Fibroblast of lung (primary cell): Measurements from ENCODE around the gene ATP13A5. TPM values are rescaled to one million over a fixed set of nuclear protein-coding genes. Genes with fewer than 3 reads are reported as not detected.

Experiments
- DNase-seq, 2 donors: peaks; one replicate each; pipeline versions ENCODE4 v3.0.0 to v3.0.0-alpha.2; 2010; ENCODE audit warnings: low read depth in 2 of 2
- H2AFZ ChIP-seq: 2 replicates; pipeline ENCODE4 v1.5.1; 2012; ENCODE audit warnings: low read length, control low read depth, inconsistent platforms
- H3K27ac ChIP-seq: 2 replicates; pipeline ENCODE4 v1.5.1; 2011; ENCODE audit warnings: low read length, control low read depth; ENCODE audit not compliant: insufficient read depth
- H3K27me3 ChIP-seq: 2 replicates; pipeline ENCODE4 v1.5.1; 2011; ENCODE audit warnings: mild to moderate bottlenecking, low read length; ENCODE audit not compliant: control insufficient read depth, insufficient read depth
- H3K36me3 ChIP-seq: 2 replicates; pipeline ENCODE4 v1.5.1; 2011; ENCODE audit warnings: low read length; ENCODE audit not compliant: control insufficient read depth, insufficient read depth
- H3K4me1 ChIP-seq: 2 replicates; pipeline ENCODE4 v1.5.1; 2011; ENCODE audit warnings: low read length; ENCODE audit not compliant: control insufficient read depth, insufficient read depth; ENCODE audit errors: extremely low read depth
- H3K4me2 ChIP-seq: 2 replicates; pipeline ENCODE4 v1.5.1; 2011; ENCODE audit warnings: low read length, control low read depth; ENCODE audit not compliant: insufficient read depth; ENCODE audit errors: extremely low read depth
- H3K4me3 ChIP-seq, 4 experiments: fragments of 200-600 bp in 1 of 4; sonication (generic) in 1 of 4; replicated peaks in 1 of 4; 2 replicates each; pipeline ENCODE4 v1.5.1; 2011 to 2016; ENCODE audit warnings: low read length in 4 of 4, low read depth in 3 of 4, mild to moderate bottlenecking in 3 of 4, control low read depth in 2 of 4, inconsistent platforms in 1 of 4, mixed read lengths in 1 of 4; ENCODE audit not compliant: insufficient read depth in 1 of 4; ENCODE audit errors: control extremely low read depth in 1 of 4
- H3K79me2 ChIP-seq: 2 replicates; pipeline ENCODE4 v1.5.1; 2012; ENCODE audit warnings: mild to moderate bottlenecking, low read length, inconsistent platforms; ENCODE audit not compliant: control insufficient read depth, insufficient read depth
- H3K9ac ChIP-seq: 2 replicates; pipeline ENCODE4 v1.5.1; 2011; ENCODE audit warnings: mild to moderate bottlenecking, low read length, control low read depth; ENCODE audit not compliant: insufficient read depth
- H3K9me3 ChIP-seq: 2 replicates; pipeline ENCODE4 v1.5.1; 2012; ENCODE audit warnings: low read depth, low read length; ENCODE audit not compliant: control insufficient read depth, insufficient read depth
- H4K20me1 ChIP-seq: 2 replicates; pipeline ENCODE4 v1.5.1; 2011; ENCODE audit warnings: low read length; ENCODE audit not compliant: control insufficient read depth, insufficient read depth; ENCODE audit errors: extremely low read depth
- CTCF ChIP-seq, 2 donors: IDR thresholded peaks in 1 of 2; conservative IDR thresholded peaks in 1 of 2; 1 replicate in 1 of 2; 2 replicates in 1 of 2; pipeline ENCODE4 v1.5.1; 2011 to 2012; ENCODE audit warnings: low read length in 2 of 2, control low read depth in 1 of 2, inconsistent platforms in 1 of 2, low read depth in 1 of 2, mild to moderate bottlenecking in 1 of 2
- EZH2 ChIP-seq: IDR thresholded peaks from 2 replicates; pipeline ENCODE4 v1.5.1; 2012; ENCODE audit warnings: low read length, control low read depth, mild to moderate bottlenecking; ENCODE audit errors: missing control alignments
- polyA minus RNA-seq: library from RNA; depleted of rRNA, polyadenylated mRNA; stranded (reverse); fragments of >200 nt; gene quantifications from 2 replicates; pipeline ENCODE4 v1.2.3, GENCODE V29; 2011; ENCODE audit warnings: low replicate concordance
- polyA plus RNA-seq, 2 donors: library from polyadenylated mRNA; depleted of rRNA in 1 of 2; stranded (reverse) in 1 of 2; unstranded in 1 of 2; fragments of >200 nt; gene quantifications; 2 replicates each; pipeline ENCODE4 v1.2.1, GENCODE V29; 2011 to 2012; ENCODE audit warnings: missing spikeins in 1 of 2
- total RNA-seq: library from RNA; depleted of rRNA; stranded (reverse); fragments of >200 nt; gene quantifications from 2 replicates; pipeline ENCODE4 v1.2.1, GENCODE V29; 2014

ATP13A5 gene
- total RNA-seq (not detected in 2 replicates), polyA plus RNA-seq (not detected in 2 replicates), polyA minus RNA-seq (not detected in 2 replicates)
- polyA plus RNA-seq (2012), result not detected in 2 replicates

- peak in 1 of 2 donors; percentile 23 for DNase-seq
- TF ChIP-seq EZH2 (no peak), CTCF (conservative IDR thresholded peaks at IDR 0.05 in 1 of 2, IDR thresholded peaks at IDR 0.05 in 1 of 2; ENCODE audit: low read depth in 1 of 2, low read length in 2 of 2) (no peak)
- Histone ChIP-seq H2AFZ (no peak within 1 kb of the TSS), H3K36me3 (no peaks in the 10 kb centered on the region), H3K4me2 (no peak within 1 kb of the TSS), H4K20me1 (no peaks in the 10 kb centered on the region), H3K9me3 (no peaks in the 10 kb centered on the region), H3K27ac (no peak within 1 kb of the TSS), H3K4me3 (no peak within 1 kb of the TSS), H3K4me1 (no peaks in the 10 kb centered on the region), H3K27me3 (no peaks in the 10 kb centered on the region), H3K9ac (no peak within 1 kb of the TSS), H3K79me2 (no peaks in the 10 kb centered on the region)
Measured at GRCh38 chr3:193378706-193379105, at the start of gene ATP13A5. TSS of gene ATP13A5 (minus strand) at chr3:193378753. CDS start at chr3:193378725, 28 bp downstream.

DNA sequence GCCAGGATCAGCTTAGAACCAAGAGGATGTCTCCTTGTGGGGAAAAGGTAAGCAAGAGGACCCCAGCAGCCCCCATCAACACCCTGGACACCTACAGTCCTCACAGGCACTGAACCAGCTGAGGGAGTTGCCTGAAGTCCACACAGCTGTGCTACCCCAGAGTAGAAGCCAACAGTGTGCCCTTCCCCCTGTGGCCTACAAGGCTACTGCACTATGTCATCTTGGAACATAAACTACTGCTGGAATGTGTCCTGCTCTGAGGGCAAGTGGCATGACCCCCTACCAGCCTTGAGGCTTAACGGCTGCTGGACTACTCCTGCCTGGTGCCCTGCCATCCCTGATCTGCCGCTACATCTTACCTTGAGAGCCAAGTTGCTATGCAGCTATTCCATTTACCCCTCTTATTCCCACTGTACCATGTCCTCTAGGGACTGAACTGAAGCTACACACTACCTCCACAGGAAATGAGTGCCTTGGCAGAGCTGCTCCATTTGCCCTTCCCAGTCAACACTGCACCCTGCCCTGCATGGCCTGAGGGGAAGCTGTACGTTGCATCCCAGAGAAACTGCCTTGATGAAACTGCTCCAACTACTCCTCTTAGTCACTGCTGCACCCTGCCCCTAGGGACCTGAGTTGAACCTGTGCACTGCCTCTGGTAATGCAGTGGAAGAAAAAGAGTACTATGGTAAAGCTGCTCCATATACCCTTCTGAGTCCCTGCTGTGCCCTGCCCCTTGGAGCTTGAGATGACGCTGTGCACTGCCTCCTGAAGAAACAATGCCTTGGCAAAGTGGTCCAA is 40.2 kb upstream of the ATP13A5 start:
- DNase-seq, result no peak
- Histone ChIP-seq H2AFZ (no peak overlapping the region), H3K9ac (no peak overlapping the region), H3K4me3 (no peak overlapping the region), H3K27me3 (no peaks in the 10 kb centered on the region), H3K36me3 (no peaks in the 10 kb centered on the region), H3K9me3 (no peaks in the 10 kb centered on the region), H3K79me2 (no peaks in the 10 kb centered on the region), H3K4me1 (no peaks in the 10 kb centered on the region), H4K20me1 (no peaks in the 10 kb centered on the region), H3K27ac (no peak overlapping the region), H3K4me2 (no peak overlapping the region)
- no peak for TF ChIP-seq CTCF (conservative IDR thresholded peaks at IDR 0.05 in 1 of 2, IDR thresholded peaks at IDR 0.05 in 1 of 2; ENCODE audit: low read depth in 1 of 2, low read length in 2 of 2)
- no peak for TF ChIP-seq EZH2

- Histone ChIP-seq H4K20me1 (peaks cover 1% of the 10 kb centered on the region), H3K79me2 (no peaks in the 10 kb centered on the region), H3K4me3 (no peak overlapping the region), H3K9me3 (no peaks in the 10 kb centered on the region), H3K27me3 (no peaks in the 10 kb centered on the region), H3K4me2 (no peak overlapping the region), H3K9ac (no peak overlapping the region), H3K4me1 (no peaks in the 10 kb centered on the region), H3K36me3 (no peaks in the 10 kb centered on the region), H3K27ac (no peak overlapping the region), H2AFZ (no peak overlapping the region)
- no peak for TF ChIP-seq CTCF (conservative IDR thresholded peaks at IDR 0.05 in 1 of 2, IDR thresholded peaks at IDR 0.05 in 1 of 2; ENCODE audit: low read depth in 1 of 2, low read length in 2 of 2)
- TF ChIP-seq EZH2, result no peak
- no peak for DNase-seq
Measured at GRCh38 chr3:193416629-193417028, 38.1 kb upstream of the ATP13A5 start.
